Astrocyte (in vitro differentiated cells and primary cell): ENCODE measurements around the gene ATP2B3. TPM values are rescaled to one million over a fixed set of nuclear protein-coding genes. Genes with fewer than 3 reads are reported as not detected.
A peak's percentile ranks its signal among the peaks of the same experiment; 100 is the strongest.

Experiments used
- DNase-seq: peaks from one replicate; pipeline ENCODE4 v3.0.0-alpha.2; 2010; ENCODE audit warnings: low read depth
- FAIRE-seq: peaks from 2 replicates; lab custom pipeline; 2011; peaks lifted over from hg19 to GRCh38; lab: Jason Lieb, UNC
- H2AFZ ChIP-seq: 2 replicates; pipeline ENCODE4 v1.6.0; 2012; ENCODE audit warnings: low read depth, low read length, inconsistent platforms
- H3K27ac ChIP-seq: 2 replicates; pipeline ENCODE4 v1.5.1; 2011; ENCODE audit warnings: low read depth, low read length, inconsistent platforms
- H3K27me3 ChIP-seq: 2 replicates; pipeline ENCODE4 v1.6.0; 2011; ENCODE audit warnings: low read length, inconsistent platforms; ENCODE audit not compliant: insufficient read depth
- H3K36me3 ChIP-seq: 2 replicates; pipeline ENCODE4 v1.5.1; 2011; ENCODE audit warnings: low read length, inconsistent platforms; ENCODE audit not compliant: insufficient read depth
- H3K4me1 ChIP-seq: 2 replicates; pipeline ENCODE4 v1.5.1; 2011; ENCODE audit warnings: low read length, inconsistent platforms; ENCODE audit not compliant: insufficient read depth
- H3K4me2 ChIP-seq: 2 replicates; pipeline ENCODE4 v1.6.0; 2012; ENCODE audit warnings: low read length, inconsistent platforms
- H3K4me3 ChIP-seq: 2 replicates; pipeline ENCODE4 v1.5.1; 2011; ENCODE audit warnings: low read depth, mild to moderate bottlenecking, low read length, inconsistent platforms; ENCODE audit not compliant: insufficient read depth
- H3K79me2 ChIP-seq: 2 replicates; pipeline ENCODE4 v1.6.0; 2012; ENCODE audit warnings: mild to moderate bottlenecking, low read length, inconsistent platforms; ENCODE audit not compliant: insufficient read depth
- H3K9ac ChIP-seq: 2 replicates; pipeline ENCODE4 v1.6.0; 2012; ENCODE audit warnings: mild to moderate bottlenecking, low read length, inconsistent platforms
- H3K9me3 ChIP-seq: 2 replicates; pipeline ENCODE4 v1.5.1; 2012; ENCODE audit warnings: low read depth, mild to moderate bottlenecking, low read length, inconsistent platforms; ENCODE audit not compliant: insufficient read depth
- H4K20me1 ChIP-seq: 2 replicates; pipeline ENCODE4 v1.6.0; 2012; ENCODE audit warnings: low read length, inconsistent platforms; ENCODE audit not compliant: insufficient read depth
- H3K27ac Mint-ChIP-seq: one replicate; pipeline ENCODE4 v1.8.0; 2021; ENCODE audit warnings: mild to moderate bottlenecking, mixed read lengths; ENCODE audit not compliant: unreplicated experiment
- H3K27me3 Mint-ChIP-seq: one replicate; pipeline ENCODE4 v1.8.0; 2021; ENCODE audit warnings: low read depth, mixed read lengths; ENCODE audit not compliant: unreplicated experiment
- H3K36me3 Mint-ChIP-seq: one replicate; pipeline ENCODE4 v1.8.0; 2021; ENCODE audit warnings: low read depth, mixed read lengths; ENCODE audit not compliant: unreplicated experiment
- H3K4me1 Mint-ChIP-seq: one replicate; pipeline ENCODE4 v1.8.0; 2021; ENCODE audit warnings: low read depth, mixed read lengths; ENCODE audit not compliant: unreplicated experiment
- H3K4me3 Mint-ChIP-seq: one replicate; pipeline ENCODE4 v1.8.0; 2021; ENCODE audit warnings: mild to moderate bottlenecking, moderate library complexity, mixed read lengths; ENCODE audit not compliant: unreplicated experiment
- H3K9me3 Mint-ChIP-seq: one replicate; pipeline ENCODE4 v1.8.0; 2021; ENCODE audit warnings: mild to moderate bottlenecking, mixed read lengths; ENCODE audit not compliant: unreplicated experiment
- EZH2 ChIP-seq: IDR thresholded peaks from 2 replicates; pipeline ENCODE4 v1.6.1; 2012; ENCODE audit warnings: mild to moderate bottlenecking, low read length, inconsistent platforms; ENCODE audit not compliant: insufficient read depth
- total RNA-seq: library from RNA; stranded (reverse); gene quantifications from 2 replicates; pipeline ENCODE4 v1.2.1, GENCODE V29; 2021
- TF ChIP-seq, protein P1 (sequence below): IDR thresholded peaks from 2 replicates; pipeline ENCODE4 v1.5.1; 2011; ENCODE audit warnings: low read depth, mild to moderate bottlenecking, inconsistent platforms, low read length, moderate library complexity; ENCODE audit not compliant: insufficient read depth

ATP2B3 gene
- total RNA-seq, 1 donor from 2014 or later: 0.52 TPM

DNA sequence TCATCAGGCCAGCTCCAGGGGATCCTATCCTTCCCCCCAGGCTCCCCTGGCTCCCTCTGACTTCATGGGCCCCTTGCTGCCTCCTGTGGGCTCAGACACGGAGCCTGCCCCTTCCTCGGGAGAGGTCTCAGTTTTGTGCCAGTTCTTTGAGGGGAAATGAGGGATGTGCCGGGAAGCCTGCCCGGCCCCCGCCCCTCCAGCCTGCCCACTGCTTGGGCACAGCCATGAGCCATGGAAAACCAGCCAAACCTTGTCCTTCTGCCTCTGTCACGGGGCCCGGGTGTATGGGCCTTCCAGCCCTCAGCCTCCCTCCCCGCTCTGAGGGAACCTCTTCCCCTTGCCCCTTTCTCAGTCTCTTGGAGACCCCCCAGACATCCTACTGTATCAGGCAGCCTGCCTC, 15.9 kb upstream of the ATP2B3 start:
- no peaks in the 10 kb centered on the region for H3K36me3 ChIP-seq
- Mint-ChIP-seq H3K9me3 (no peaks in the 10 kb centered on the region), H3K4me1 (peaks cover 2% of the 10 kb centered on the region), H3K36me3 (no peaks in the 10 kb centered on the region), H3K4me3 (no peak overlapping the region), H3K27ac (no peak overlapping the region), H3K27me3 (no peaks in the 10 kb centered on the region)
- no peaks in the 10 kb centered on the region for H3K27me3 ChIP-seq
- no peak overlapping the region for H3K27ac ChIP-seq
- H2AFZ ChIP-seq: no peak overlapping the region
- FAIRE-seq (no peak), DNase-seq (no peak)
- no peaks in the 10 kb centered on the region for H3K9me3 ChIP-seq
- H3K4me3 ChIP-seq: no peak overlapping the region
- peak overlapping the region; percentile 3 for H3K9ac ChIP-seq
- peaks cover 46% of the 10 kb centered on the region for H4K20me1 ChIP-seq
- peaks cover 8% of the 10 kb centered on the region for H3K4me1 ChIP-seq
- H3K79me2 ChIP-seq: peaks cover 38% of the 10 kb centered on the region
- TF ChIP-seq, protein P1, sequence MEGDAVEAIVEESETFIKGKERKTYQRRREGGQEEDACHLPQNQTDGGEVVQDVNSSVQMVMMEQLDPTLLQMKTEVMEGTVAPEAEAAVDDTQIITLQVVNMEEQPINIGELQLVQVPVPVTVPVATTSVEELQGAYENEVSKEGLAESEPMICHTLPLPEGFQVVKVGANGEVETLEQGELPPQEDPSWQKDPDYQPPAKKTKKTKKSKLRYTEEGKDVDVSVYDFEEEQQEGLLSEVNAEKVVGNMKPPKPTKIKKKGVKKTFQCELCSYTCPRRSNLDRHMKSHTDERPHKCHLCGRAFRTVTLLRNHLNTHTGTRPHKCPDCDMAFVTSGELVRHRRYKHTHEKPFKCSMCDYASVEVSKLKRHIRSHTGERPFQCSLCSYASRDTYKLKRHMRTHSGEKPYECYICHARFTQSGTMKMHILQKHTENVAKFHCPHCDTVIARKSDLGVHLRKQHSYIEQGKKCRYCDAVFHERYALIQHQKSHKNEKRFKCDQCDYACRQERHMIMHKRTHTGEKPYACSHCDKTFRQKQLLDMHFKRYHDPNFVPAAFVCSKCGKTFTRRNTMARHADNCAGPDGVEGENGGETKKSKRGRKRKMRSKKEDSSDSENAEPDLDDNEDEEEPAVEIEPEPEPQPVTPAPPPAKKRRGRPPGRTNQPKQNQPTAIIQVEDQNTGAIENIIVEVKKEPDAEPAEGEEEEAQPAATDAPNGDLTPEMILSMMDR: no peak
- no peak for TF ChIP-seq EZH2
- H3K4me2 ChIP-seq: peak overlapping the region; percentile 67

- no peak overlapping the region for H3K4me3 Mint-ChIP-seq
- TF ChIP-seq EZH2: no peak
- TF ChIP-seq, protein P1: no peak
- Histone ChIP-seq H3K9ac (no peak overlapping the region), H4K20me1 (peaks cover 46% of the 10 kb centered on the region), H3K27me3 (no peaks in the 10 kb centered on the region), H3K4me1 (peaks cover 8% of the 10 kb centered on the region), H3K79me2 (peaks cover 36% of the 10 kb centered on the region), H3K9me3 (no peaks in the 10 kb centered on the region), H3K4me2 (no peak overlapping the region), H3K27ac (no peak overlapping the region), H2AFZ (no peak overlapping the region), H3K4me3 (no peak overlapping the region), H3K36me3 (no peaks in the 10 kb centered on the region)
- no peaks in the 10 kb centered on the region for H3K36me3 Mint-ChIP-seq
- no peak for DNase-seq
- FAIRE-seq: no peak
- no peak overlapping the region for H3K27ac Mint-ChIP-seq
- H3K9me3 Mint-ChIP-seq: no peaks in the 10 kb centered on the region
- H3K27me3 Mint-ChIP-seq: peaks cover 1% of the 10 kb centered on the region
- H3K4me1 Mint-ChIP-seq: peaks cover 2% of the 10 kb centered on the region
These were observed 15.3 kb upstream of the ATP2B3 start for GRCh38 chrX:153502131-153502530.

DNA sequence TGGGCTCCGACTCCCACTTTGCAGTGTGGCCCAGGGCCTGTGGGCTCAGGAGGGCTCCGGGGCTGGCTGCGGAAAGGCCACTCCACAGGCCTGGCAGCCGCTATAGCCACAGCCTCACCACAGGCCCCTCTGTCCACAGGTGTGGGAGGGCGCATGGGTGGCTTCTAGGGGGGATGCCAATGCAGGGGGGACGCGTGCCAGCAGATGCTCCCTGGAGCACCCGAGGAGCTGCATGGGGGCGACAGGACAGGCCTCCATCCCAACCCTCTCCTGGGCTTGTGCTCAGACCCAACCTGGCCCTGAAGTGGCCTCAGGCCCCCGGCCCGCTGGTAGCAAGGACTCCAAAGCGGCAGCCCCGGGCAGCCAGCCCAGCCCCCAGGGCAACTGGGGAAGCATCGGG, 14.6 kb upstream of the ATP2B3 start:
- no peak for TF ChIP-seq EZH2
- TF ChIP-seq, protein P1: no peak
- Mint-ChIP-seq H3K4me1 (peaks cover 2% of the 10 kb centered on the region), H3K4me3 (no peak overlapping the region), H3K27me3 (peaks cover 1% of the 10 kb centered on the region), H3K9me3 (no peaks in the 10 kb centered on the region), H3K27ac (no peak overlapping the region), H3K36me3 (no peaks in the 10 kb centered on the region)
- Histone ChIP-seq H3K4me1 (peaks cover 10% of the 10 kb centered on the region), H3K79me2 (peaks cover 34% of the 10 kb centered on the region), H4K20me1 (peaks cover 49% of the 10 kb centered on the region), H3K9me3 (no peaks in the 10 kb centered on the region), H2AFZ (no peak overlapping the region), H3K4me2 (no peak overlapping the region), H3K4me3 (no peak overlapping the region), H3K9ac (no peak overlapping the region), H3K27ac (no peak overlapping the region), H3K36me3 (no peaks in the 10 kb centered on the region), H3K27me3 (no peaks in the 10 kb centered on the region)
- no peak for DNase-seq
- FAIRE-seq: no peak
